HepG2 (cell line): ENCODE measurements around the gene CPEB2. TPM values are rescaled to one million over a fixed set of nuclear protein-coding genes. Genes with fewer than 3 reads are reported as not detected.

Experiments
- ARID5B ChIP-seq: IDR thresholded peaks from 2 replicates; pipeline ENCODE4 v1.4.0; 2020; ENCODE audit warnings: mild to moderate bottlenecking, missing genetic modification reagents
- BCL6 ChIP-seq: IDR thresholded peaks from 2 replicates; pipeline ENCODE4 v1.6.1; 2016; ENCODE audit warnings: missing genetic modification reagents, missing compliant biosample characterization
- CBFB ChIP-seq: sonication (generic); formaldehyde crosslinking; IDR thresholded peaks from 2 replicates; pipeline ENCODE4 v1.4.0; 2020; ENCODE audit warnings: missing genetic modification reagents
- HDAC6 ChIP-seq: fragments of 200-600 bp; sonication (generic); IDR thresholded peaks from 2 replicates; pipeline ENCODE4 v1.7.0; 2017; ENCODE audit warnings: mild to moderate bottlenecking, antibody characterized with exemption, low read length, low read depth
- KAT2B ChIP-seq: fragments of 150-350 bp; IDR thresholded peaks from 2 replicates; pipeline ENCODE4 v1.6.1; 2014; ENCODE audit warnings: low read depth, low read length, borderline replicate concordance
- KLF11 ChIP-seq: IDR thresholded peaks from 2 replicates; pipeline ENCODE4 v1.6.1; 2016; ENCODE audit warnings: missing compliant biosample characterization
- PATZ1 ChIP-seq: sonication (generic); formaldehyde crosslinking; IDR thresholded peaks from 2 replicates; pipeline ENCODE4 v1.4.0; 2020; ENCODE audit warnings: missing genetic modification reagents
- PITX1 ChIP-seq: sonication (generic); formaldehyde crosslinking; IDR thresholded peaks from 2 replicates; pipeline ENCODE4 v1.5.1; 2020; ENCODE audit warnings: mild to moderate bottlenecking, missing genetic modification reagents
- POLR2G ChIP-seq: fragments of 200-400 bp; formaldehyde crosslinking; IDR thresholded peaks from 2 replicates; pipeline ENCODE4 v1.6.1; 2018; ENCODE audit warnings: mild to moderate bottlenecking, low read depth, low read length, moderate library complexity
- RFXANK ChIP-seq: IDR thresholded peaks from 2 replicates; pipeline ENCODE4 v1.6.1; 2016
- RXRB ChIP-seq: IDR thresholded peaks from 2 replicates; pipeline ENCODE4 v1.6.1; 2016; ENCODE audit warnings: borderline replicate concordance, missing genetic modification reagents, missing compliant biosample characterization
- USF2 ChIP-seq, 2 experiments: sonication (generic) in 1 of 2; formaldehyde crosslinking in 1 of 2; IDR thresholded peaks; 2 replicates each; pipeline versions ENCODE4 v1.5.1 to v1.6.1; 2011 to 2020; ENCODE audit warnings: borderline replicate concordance in 1 of 2, low read depth in 1 of 2, low read length in 1 of 2, mild to moderate bottlenecking in 1 of 2, missing genetic modification reagents in 1 of 2, moderate library complexity in 1 of 2
- ZNF326 ChIP-seq: sonication (generic); formaldehyde crosslinking; IDR thresholded peaks from 2 replicates; pipeline ENCODE4 v1.4.0; 2020; ENCODE audit warnings: missing genetic modification reagents, borderline replicate concordance
- ZNF609 ChIP-seq: sonication (generic); formaldehyde crosslinking; IDR thresholded peaks from 2 replicates; pipeline ENCODE4 v1.4.0; 2020; ENCODE audit warnings: mild to moderate bottlenecking, missing genetic modification reagents, borderline replicate concordance
- polyA plus RNA-seq, 8 experiments: library from polyadenylated mRNA; depleted of rRNA in 3 of 8; stranded (reverse) in 7 of 8; unstranded in 1 of 8; fragments of >200 nt; fragmentation: Illumina TruSeq in 4 of 8; extraction: Trizol in 4 of 8; gene quantifications; 2 replicates each; pipeline versions ENCODE4 v1.2.1 to v1.2.3, GENCODE V29; 2011 to 2016; ENCODE audit warnings: low read depth in 4 of 8, missing spikeins in 1 of 8, mixed read lengths in 1 of 8; ENCODE audit not compliant: insufficient read depth in 1 of 8
- total RNA-seq, 5 experiments: library from RNA; depleted of rRNA; stranded (reverse); fragments of >200 nt; fragmentation: Illumina TruSeq; extraction: Trizol; gene quantifications; 2 replicates each; pipeline ENCODE4 v1.2.3, GENCODE V29; 2016; ENCODE audit warnings: low read depth in 1 of 5

The CPEB2 gene
- total and polyA plus RNA-seq, 2 of the 13 experiments (the other 11 are each of a cell fraction or from before 2014, with no cell fraction given): 2.0 to 2.5 TPM

GRCh38 chr4:15118292-15118691 lies 116.0 kb downstream of the CPEB2 start (continued):
- TF ChIP-seq PATZ1 (CRISPR knock-in tag) (peak; percentile 89), ZNF609 (CRISPR knock-in tag) (peak; percentile 29; the same call in 1 of the 2 replicates), RXRB (CRISPR knock-in tag) (0 out of 2 replicates have a peak, but pooled peaks have one; percentile 12), ARID5B (CRISPR knock-in tag) (peak; percentile 70), PITX1 (no peak), KLF11 (CRISPR knock-in tag) (no peak), BCL6 (CRISPR knock-in tag) (peak; percentile 63; the same call in 1 of the 2 replicates), RFXANK (CRISPR knock-in tag) (no peak), POLR2G (no peak), CBFB (CRISPR knock-in tag) (peak; percentile 21; the same call in 1 of the 2 replicates), USF2 (IDR thresholded peaks at IDR 0.05; ENCODE audit: low read depth, low read length) (no peak), USF2 (CRISPR knock-in tag; IDR thresholded peaks at IDR 0.05; ENCODE audit: borderline replicate concordance) (no peak), KAT2B (no peak), HDAC6 (no peak), ZNF326 (CRISPR knock-in tag) (no peak)
